NB4 (cell line): Measurements from ENCODE around the gene ATG16L1.

Source experiments
- CTCF ChIP-seq: IDR thresholded peaks from one replicate; pipeline ENCODE4 v1.5.1; 2012; ENCODE audit warnings: low read depth, low read length
- MAX ChIP-seq: IDR thresholded peaks from 2 replicates; pipeline ENCODE4 v1.6.1; 2011; ENCODE audit warnings: low read depth, low read length
- MYC ChIP-seq: IDR thresholded peaks from 2 replicates; pipeline ENCODE4 v1.6.1; 2011; ENCODE audit warnings: low read depth, low read length
- POLR2A ChIP-seq: IDR thresholded peaks from 2 replicates; pipeline ENCODE4 v1.6.1; 2011; ENCODE audit warnings: mild to moderate bottlenecking; ENCODE audit not compliant: insufficient read length; ENCODE audit errors: extremely low read depth

- TF ChIP-seq POLR2A (no peak), CTCF (no peak), MYC (no peak), MAX (no peak)
These were observed 24.9 kb upstream of the ATG16L1 start for GRCh38 chr2:233226511-233227031.
